Measurements from ENCODE around the gene DNASE1L1.

The DNASE1L1 gene

GRCh38 chrX:154380787-154381186 lies 28.3 kb downstream of the DNASE1L1 start:
- DNase-seq, result no peak

GRCh38 chrX:154380153-154380552 lies 28.9 kb downstream of the DNASE1L1 start:
- no peak for DNase-seq

- DNase-seq, result no peak
These were observed 29.5 kb downstream of the DNASE1L1 start for GRCh38 chrX:154379569-154379951.

DNA sequence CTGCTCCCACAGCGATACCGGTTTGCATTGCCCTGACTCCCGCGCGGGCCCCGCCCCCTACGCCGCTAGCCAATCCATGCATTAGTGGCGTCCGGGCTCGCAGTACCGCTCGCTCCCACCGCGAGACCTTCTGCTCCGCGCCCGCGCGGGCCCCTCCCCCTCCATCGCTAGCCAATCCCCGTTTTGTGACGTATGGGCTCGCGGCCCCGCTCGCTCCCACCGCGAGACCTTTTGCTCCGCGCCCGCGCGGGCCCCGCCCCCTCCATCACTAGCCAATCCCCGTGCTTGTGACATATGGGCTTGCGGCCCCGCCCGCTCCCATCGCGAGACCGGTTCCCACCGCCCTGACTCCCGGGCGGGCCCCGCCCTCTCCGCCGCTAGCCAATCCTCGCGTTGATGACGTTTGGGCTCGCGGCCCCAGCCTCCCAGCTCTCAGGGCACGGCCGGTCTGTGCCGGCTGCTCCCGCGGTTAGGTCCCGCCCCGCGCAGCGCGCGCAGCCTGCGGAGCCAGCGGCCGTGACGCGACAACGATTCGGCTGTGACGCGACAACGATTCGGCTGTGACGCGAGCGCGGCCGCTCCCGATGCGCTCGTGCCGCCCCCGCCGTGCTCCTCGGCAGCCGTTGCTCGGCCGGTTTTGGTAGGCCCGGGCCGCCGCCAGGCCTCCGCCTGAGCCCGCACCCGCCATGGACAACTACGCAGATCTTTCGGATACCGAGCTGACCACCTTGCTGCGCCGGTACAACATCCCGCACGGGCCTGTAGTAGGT lies 30.1 kb downstream of the DNASE1L1 start, which contains the start of gene EMD:
Gene EMD, plus strand, starts transcription at position 497 of the 770 bp plus-strand sequence. Its CDS starts 190 bp downstream, at position 687.
- peak; percentile 97 for DNase-seq

GRCh38 chrX:154378059-154378798 lies 30.8 kb downstream of the DNASE1L1 start:
- peak; percentile 79 for DNase-seq

DNA sequence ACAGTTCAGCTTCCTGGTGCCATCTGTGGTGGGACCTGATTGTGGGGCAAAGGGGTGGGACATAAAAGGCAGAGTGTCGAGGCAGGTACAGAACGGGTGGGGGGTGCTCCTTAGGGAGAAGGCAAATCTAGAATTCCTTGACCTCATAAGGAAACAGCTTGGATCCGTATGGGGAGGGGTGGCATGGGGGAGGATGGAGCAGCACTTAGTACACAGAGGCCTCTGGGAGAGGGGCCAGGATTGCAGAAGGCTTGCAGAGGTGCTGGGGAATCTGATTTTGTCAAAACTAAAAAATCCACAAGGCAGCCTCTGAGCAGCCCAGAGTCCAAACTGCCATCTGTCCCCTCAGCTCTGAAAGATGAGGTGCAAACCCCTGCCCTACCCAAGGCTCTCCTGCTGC lies 32.3 kb downstream of the DNASE1L1 start:
- no peak for DNase-seq

GRCh38 chrX:154375156-154375504 lies 33.9 kb downstream of the DNASE1L1 start:
- DNase-seq, result no peak

DNA sequence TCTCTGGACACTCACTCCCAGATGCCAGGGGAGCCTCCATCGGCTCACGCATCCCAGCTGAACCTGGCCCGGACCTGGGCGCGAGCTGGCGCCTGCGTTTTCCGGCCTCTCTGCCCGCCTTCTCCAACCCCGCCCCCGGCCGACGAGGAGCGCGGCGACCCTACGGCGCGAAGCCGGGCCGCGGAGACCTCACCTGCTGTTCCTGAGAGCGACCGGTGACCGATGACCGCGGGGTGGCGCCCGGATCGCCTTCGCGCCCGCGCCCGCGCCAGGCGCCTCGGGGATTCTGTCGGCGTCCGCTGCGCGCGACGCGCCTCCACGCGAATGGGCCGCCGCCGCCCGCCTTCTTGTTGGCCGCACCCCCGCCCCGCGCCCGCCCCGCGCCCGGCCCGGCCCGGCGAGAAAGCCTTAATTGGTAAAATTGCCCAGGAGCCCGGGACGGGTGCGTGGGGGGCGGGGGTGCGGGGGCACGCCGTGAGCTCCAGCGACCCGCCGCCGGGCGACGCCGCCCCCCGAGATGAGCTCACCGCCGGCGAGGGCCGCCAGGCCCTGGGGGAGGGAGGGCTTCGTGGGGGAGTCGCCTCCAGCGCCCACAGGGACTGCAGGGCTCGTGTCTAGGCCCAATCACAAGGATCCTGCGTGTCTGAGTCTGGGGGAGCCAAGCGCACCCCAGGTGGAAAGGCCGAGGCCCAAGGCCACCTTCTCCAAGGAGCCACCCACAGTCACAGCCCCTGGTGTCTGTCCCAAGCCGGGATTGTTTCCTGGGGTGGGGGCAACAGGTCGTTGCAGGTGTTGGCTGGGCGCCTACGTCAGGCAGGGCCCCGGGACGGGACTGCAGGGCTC lies 34.5 kb downstream of the DNASE1L1 start, which contains the start of gene FLNA:
Gene FLNA, minus strand, starts transcription at position 322 of the 843 bp plus-strand sequence. CDS start 3,389 bp downstream, outside the sequence.
- no peak for DNase-seq

GRCh38 chrX:154373340-154374306 lies 35.4 kb downstream of the DNASE1L1 start:
- peak; percentile 75 for DNase-seq

DNA sequence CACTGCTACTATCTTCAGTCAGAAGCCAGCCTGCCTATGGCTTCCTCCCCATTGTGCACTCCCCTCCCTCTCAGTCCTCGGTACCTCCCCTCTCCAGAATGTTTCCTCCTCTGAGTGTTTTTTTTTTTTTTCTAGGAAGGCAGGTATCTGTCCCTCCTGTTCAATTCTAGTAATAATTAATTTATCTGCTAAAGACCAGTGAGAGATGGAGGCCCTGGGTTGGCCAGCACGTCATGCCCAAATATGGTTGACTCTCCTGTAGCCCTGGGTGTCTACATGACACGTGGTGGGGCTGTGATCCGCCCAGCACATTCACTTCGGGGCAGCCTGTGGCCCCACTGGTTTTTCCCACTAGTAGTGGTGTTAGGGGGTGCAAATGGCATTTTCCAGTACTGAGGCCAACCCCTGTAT lies 36.4 kb downstream of the DNASE1L1 start:
- DNase-seq, result no peak

- no peak for DNase-seq
These were observed 37.2 kb downstream of the DNASE1L1 start for GRCh38 chrX:154371789-154372300.

DNA sequence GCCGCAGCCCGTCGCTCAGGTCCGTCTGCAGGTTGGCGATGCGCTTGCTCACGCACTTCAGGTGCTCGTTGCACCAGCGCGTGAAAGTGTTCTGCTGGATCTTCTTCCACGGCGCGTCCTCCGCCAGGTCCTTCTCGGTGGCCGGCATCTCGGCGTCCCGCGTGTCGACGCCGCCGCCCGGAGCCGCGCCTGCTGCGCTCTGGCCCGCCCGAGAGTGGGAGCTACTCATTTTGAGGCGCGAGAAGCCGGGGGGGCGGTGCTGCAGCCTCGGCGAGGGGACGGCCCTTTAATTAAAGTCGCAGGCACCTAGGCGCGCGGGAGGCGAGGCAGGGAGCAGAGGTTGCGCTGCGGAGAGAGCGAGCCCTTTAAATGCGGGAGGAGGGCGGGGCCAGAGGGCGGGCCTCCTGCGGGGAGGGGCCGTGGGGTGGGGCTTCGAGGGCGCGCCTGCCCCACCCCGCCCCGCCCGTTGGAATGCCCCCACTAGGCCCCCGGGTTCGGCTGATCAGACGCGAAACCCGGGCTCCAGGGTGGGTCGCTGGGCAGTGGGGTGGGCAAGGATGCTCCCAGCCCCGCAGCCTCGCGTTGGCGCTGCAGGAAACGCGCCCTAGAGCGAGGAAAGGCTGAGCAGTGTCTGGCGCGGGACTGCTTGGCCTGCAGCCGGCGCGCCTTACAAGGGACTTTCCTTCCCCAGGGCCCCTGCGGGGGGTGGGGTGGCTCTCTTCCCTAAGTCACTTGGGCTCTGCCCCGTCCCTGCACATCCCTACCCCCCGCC lies 37.9 kb downstream of the DNASE1L1 start:
- DNase-seq, result peak; percentile 91

DNA sequence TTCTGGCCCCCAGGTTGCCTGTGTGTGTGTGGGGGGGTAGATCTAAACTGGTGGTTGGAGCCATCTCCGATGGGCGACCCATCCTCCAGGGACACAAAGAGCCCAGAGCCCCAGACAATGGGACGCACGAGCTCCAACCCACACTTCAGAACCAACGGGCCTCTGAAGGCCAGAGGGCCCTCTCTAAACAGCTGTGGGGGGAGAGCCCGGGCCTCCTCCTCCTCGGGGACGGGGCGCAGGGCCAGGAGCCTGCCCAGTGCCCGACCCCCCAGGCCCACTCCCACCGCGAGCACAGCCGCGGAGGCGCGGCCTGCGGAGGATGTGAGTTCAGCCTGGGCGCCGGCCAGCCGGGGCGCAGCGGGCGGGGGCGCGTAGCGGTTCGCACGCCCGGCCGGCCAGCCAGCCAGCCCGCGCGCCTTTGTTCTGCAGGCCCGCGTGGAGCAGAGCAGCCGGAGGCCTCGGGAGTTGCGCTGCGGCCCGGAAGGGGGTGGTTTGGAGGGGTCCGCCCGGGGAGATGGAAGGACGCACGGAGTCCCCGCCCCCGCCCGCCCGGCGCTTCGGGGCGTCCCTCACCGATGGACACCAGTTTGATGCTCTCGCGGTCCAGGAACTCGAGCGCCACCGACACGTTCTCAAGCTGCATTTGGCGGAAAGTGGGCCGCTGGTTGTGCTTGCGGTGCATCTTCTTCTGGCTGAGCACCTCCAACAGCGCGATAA lies 38.6 kb downstream of the DNASE1L1 start:
- DNase-seq, result peak; percentile 60

- peak; percentile 83 for DNase-seq
These were observed 39.4 kb downstream of the DNASE1L1 start for GRCh38 chrX:154369449-154370299.

- peak; percentile 67 for DNase-seq
These were observed 40.2 kb downstream of the DNASE1L1 start for GRCh38 chrX:154368630-154369448.

DNA sequence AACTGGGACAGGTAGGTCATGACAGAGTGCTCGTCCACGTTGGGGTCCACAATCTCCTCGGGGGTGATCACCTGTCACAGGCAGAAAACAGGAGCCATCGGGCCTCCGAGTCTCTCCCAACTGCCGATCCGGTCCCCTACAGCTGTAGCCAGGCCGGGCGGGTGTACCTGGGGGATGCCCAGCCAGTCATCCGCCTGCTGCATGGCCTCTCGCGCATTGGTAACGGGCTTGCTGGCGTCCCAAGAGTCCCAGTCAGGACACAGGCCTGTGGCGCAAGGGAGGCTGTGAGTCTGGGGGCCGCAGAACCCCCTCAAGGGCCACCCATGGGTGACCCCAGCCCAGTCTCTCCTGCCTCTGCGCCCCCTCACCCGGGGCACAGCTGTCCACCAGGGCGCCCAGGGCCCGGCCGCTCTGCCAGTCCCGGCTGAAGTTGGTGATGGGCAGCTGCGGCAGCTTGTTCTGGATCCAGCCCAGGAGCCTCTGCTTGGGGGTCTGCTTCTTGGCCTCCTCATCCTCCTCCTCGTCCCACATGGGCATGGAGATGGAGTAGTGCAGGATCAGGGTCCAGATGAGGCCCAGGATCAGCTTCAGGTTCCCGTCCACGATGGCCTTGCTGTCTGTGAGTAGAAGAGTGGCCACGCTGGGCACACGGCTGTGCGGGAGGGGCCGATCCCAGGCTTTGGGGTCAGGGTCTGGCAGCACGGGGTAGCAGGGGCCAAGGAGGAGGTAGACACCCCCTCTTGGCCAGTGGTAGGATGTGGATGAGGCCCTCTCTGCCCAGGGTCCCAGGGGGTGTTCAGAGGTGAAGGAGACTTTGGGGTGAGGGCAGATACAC lies 41.4 kb downstream of the DNASE1L1 start:
- DNase-seq, result no peak

GRCh38 chrX:154366666-154367055 lies 42.4 kb downstream of the DNASE1L1 start:
- no peak for DNase-seq
